Fibroblast of peridontal ligament (primary cell): ENCODE results near the gene CCDC149.
"Not testable (repeated sequence)": the region's sequence is repeated elsewhere in the genome, so short reads cannot be mapped to it uniquely, and the experiment has no call there.

Source experiments
- DNase-seq: peaks from one replicate; pipeline ENCODE4 v3.0.0-alpha.2; 2010; ENCODE audit errors: extremely low read depth

The CCDC149 gene

DNA sequence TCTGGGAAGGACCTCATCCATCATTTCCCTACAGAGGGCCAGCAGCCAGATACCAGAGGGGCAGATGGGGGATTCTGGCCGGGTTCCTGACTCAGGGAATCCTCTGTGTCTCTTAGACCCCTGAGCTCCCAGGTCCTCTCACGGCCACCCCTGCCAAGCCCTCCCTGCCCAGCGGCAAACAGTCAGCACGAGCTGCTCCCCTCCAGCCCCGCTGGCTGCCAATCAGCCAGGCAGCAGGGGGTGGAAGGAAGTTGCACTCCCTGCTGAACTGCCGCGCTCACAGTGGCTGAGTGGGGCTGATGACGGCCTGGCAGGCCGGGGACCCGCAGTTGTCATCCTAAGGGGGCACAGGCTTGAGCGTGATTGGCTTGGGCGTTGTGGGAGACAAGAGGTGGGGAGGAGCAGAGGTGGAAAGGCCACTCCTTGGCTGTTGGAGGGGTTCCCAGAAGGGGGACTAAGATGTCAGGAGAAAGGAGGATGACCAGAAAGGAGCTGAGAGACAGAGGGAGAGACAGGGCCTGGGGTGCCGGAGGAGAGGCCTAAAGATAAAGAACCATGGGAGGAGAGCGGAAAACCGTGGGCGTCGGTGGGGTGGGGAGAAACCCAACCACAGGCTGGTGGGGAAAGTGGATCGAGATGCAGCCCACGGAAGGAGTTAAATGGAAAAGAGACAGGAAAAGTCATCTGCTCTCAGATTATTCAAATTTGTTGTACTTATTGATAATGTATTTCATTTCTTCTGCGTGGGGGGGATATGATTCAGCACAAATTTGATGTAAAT, 4.4 kb upstream of the CCDC149 start:
- no peak for DNase-seq

DNA sequence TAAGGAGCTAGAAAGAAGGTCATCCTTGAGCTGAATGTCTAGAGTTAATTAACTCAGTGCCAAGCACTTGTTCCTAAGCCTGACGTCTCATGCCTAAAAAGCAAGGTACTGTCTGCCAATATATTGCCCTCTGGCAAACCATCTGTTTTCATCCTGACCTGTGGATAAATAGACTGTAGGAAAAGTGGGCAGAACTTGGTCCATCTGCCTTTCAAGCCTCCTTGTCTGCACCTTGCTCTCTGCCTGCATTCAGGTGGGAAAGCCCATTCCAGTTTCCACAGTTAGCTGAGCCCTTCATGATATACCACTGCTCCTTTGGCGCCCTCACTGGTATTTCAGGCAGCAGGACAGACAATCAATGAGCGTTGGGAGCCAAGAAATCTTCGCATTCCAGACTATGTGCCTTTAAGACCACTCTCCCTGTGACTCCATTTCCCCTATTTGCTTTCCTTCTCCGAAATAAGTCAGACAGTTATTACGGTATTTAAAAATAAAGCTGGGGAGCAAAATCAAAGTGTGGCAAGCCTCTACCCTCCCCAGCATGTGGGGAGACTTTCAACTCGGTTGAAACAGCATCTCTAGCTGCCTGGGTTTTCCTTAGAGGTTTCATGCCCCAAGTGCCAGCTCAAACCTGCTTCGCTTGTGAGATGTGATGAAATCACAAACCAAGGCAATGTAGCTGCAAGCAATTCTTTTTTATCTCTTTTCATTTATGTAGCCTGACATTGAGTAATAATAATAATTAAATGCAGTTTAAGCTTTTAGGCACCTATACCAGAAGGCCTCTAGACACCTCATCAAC, 2.5 kb upstream of the CCDC149 start:
- peak; percentile 7 for DNase-seq

DNA sequence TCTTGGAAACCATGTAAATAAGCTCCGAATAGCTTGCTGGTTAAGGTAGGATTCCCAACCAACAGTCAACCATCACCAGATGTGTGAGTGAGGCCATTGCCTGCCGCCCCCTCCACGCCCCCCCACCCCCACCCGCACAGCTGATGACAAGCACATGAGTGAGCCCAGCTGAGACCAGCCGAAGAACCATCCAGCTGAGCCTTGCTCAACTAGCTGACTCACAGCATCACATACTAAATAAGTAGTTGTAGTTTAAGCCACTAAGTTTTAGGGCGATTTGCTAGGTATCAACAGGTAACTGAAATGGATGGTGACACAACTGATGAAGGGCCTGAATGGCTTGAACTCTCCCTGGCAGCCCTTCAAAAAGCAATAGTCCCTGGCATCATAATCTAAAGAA, 1.6 kb upstream of the CCDC149 start:
- no peak for DNase-seq

DNA sequence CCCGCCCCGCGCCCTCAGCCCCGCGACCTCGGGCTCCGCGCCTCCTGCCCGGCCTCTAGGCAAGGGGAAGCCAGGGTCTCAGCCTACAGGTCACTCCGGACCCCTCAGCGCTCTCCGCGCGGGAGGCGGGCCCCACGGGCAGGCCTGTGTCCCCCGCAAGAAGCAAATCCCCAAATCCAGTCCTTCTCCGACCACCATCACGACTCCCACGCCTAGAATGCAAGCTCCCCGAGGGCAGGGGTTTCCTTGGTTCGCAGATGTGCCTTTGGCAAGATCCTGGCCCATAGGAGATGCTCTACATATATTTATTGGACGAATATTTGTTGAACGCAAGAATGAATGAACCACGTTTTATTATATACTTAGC, 260 bp upstream of the CCDC149 start:
- DNase-seq, result peak; percentile 24

DNA sequence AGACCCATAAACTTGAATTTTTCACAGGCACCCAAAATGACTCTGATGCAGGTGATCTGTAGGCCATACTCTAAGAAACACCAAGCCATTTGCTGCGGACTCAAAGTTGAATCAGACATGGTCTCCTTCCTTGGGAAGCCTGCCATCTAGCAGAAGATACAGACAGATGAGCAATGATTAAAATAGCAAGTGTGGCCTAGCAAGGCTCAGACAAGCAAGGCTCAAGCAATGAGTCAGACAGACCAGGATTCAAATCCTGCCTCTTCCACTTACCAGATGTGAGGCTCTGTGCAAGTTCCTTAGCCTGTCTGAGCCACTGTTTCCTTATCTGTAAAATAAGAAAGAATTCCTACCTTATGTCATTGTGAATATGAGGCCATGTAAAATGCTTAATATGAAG, 2.3 kb downstream of the CCDC149 start:
- DNase-seq, result peak; percentile 10

DNA sequence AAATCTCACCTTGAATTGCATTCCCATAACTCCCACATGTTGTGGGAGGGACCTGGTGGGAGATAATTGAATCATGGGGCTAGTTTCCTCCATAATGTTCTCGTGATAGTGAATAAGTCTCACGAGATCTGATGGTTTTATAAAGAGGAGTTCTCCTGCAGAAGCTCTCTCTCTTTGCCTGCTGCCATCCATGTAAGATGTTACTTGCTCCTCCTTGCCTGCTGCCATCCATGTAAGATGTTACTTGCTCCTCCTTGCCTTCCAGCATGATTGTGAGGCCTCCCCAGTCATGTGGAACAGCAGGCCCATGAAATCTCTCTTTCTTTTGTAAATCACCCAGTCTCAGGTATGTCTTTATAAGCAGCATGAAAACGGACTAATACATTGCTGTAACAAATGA, 3.2 kb downstream of the CCDC149 start:
- not testable (repeated sequence) for DNase-seq

DNA sequence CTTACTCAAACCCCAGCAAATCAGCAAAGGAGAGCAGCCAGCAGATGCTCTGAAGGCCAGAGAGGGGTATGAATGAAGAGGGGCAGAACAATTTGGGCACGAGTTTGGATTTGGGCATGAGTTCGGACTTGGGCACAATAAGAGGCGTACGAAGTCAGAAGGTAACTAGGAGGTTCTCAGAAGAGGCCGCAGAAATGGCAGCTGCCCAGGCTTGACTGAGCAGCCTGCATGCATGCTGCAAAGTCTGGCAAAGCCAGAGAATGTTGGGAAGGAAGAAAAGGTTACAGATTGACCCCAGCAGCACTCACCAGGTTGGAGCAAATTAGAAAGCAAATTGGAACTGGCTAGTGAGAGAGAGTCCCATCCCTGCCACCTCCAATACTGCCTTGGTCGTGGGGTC, 15.2 kb downstream of the CCDC149 start:
- DNase-seq, result no peak

DNA sequence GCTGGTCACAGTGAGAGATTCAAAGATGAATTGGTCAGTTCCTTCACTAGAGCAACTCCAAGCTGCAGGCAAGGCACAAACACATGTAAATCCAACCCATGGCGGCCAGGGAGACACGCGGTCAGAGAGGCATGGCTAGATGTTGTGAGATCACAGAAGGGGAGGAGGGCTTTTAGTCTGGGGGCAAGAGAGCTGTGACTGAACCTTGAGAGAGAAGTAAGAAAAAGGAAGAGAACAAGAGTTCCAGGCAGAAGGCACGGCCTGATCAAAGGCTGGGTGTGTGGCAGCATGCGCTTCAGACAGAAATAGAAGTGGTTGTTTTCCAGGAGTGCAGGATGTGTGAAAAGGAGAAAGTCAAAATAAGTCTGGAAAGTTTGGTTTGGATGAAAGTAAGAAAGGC, 15.9 kb downstream of the CCDC149 start:
- no peak for DNase-seq

DNA sequence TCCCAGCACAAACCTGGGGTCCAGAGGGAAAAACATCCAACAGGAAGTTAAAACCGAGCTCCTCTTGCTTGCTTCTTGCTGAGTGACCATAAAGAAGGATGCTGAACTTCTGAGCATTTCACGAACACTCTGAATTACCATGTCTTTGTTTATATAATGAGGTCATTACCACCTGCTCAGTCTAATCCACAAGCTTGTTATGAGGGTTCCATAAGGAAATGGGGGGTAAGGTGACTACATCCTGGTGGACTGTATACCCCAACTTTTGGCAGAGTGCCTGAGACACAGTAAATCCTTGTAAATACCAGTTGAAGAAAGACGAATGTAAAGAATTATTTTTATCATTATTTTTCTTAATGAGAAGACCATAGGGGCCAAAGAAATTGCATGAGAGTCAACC, 16.8 kb downstream of the CCDC149 start:
- DNase-seq, result no peak

DNA sequence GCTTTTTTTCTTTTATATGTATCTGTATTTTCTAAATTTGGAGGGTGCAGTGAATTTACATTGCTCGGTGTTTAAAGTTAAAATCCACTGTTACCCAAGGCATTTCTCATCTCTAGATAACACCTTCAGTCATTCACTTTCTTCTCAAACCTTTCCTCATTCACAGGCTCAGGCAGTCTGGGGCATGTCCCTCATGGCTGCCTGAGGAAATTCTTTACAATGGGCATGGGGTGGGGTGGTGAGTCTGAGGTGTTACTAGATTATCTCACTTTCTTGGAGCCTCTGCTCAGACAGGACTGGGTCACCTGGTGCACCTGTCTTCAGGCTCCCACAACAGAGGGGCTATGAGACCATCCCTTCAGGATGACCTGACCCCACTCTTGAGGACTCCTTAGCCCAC, 17.4 kb downstream of the CCDC149 start:
- no peak for DNase-seq

DNA sequence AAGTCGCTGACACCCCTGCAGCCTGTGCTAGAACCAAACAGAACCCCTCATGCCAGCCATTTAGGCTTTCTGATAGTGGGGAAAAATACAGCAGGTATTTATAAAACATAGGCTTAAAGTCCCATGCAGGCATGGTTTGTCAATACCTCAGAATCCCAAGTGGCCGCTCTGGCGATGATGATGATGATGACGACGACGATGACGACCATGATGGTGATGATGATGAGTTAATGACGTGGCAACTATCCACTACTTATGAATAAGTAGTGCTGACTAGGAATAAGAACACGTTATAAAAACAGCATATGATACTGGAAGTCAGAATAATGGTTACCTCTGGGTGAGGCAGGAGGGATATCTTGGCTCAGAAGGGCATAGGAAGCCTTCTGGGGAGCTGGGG, 18.0 kb downstream of the CCDC149 start:
- no peak for DNase-seq

DNA sequence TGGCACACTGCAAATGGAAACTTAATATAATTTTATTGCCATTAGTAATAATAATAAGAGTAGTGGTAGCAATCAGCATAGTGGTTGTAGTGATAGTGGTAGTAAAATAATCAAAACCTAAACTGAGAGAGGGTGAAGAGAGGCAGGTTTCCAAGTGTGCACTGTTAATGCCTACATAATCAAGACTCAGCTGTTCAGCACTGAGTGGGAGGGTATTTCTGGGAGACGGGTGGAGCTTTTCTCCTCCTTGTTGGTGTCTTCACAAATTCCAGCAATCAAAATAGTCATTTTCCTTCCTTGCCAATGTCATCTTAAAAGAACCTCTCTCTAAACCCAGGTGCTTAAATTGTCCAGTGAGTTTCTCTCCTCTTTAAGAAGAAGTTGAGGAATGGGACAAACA, 18.6 kb downstream of the CCDC149 start:
- no peak for DNase-seq

DNA sequence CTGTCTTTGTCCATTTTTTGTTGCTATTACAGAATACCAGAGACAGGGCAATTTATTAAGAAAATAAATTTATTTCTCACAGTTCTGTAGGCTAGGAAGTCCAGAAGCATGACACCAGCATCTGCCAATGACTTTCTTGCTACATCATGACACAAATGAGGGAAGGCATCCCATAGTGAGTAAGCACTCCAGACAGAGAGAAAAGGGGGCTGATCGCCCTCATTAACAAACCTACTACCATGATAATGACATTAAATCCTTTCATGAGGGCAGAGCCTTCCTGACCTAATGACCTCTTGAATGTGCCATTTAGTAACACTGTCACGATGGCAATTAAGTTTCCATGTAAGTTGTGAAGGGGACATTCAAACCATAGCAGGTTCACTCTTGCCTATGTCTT, 20.1 kb downstream of the CCDC149 start:
- DNase-seq, result no peak

DNA sequence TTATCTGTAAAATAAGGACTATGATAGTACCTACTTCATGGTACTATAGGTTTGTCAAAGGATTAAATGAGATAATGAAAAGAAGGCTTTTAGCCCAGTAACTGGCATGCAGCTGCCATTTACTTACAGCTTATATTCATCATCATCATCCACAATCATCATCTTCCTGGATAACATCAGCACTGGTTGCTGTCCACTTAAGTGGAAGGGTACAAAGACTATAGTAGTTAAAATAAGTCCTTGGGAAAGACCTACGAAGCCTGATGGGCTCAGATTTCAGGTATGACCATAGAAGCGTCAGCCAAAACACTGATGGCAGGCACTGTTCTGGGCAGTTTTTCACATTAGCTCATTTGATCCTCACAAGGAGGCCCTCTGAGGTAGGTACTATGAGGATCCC, 20.6 kb downstream of the CCDC149 start:
- DNase-seq, result no peak

DNA sequence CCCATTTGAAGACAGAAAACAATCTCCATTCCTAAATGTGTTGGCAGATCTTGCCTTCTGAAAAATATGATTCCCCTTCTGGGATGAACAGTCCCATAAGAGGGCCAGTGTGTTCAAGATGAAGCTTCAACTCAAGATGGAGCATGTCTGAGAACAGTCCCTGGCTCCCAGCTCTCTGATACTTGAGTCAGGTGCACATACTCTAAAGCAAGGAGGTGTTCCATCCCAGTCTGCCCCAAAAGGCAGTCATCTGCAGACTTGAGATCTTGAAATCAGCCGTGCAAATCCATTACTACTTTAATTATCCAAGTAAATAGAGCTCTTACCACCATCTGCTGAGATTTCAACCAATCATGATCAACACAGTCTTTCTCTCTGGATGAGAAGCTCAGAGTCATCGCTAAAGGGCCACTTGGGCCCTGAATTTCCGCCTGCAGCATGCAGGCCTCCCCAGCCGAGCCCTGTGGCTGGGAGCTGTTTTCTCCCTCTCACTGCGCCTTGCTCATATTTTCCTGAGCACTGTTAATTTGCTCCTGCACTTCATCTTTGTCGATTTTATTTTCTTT, 22.2 kb downstream of the CCDC149 start:
- no peak for DNase-seq

DNA sequence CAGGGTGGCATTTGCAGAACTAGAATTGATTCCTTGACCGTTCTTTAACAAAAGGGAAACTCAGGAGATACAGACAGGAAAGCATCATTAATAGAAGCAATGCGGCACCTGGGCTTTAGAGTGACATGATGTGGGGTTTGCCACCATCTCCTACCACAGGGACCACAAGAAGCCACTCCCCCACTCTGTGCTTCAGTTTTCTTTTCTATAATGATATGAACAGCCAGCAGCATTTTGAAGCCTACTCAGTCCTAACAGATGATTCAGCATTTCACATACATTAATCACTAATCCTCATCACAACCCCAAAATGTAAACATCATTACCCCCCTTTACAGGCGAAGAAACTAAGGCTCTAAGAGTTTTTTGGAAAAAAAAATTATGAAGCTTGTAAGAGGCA, 22.9 kb downstream of the CCDC149 start:
- no peak for DNase-seq

DNA sequence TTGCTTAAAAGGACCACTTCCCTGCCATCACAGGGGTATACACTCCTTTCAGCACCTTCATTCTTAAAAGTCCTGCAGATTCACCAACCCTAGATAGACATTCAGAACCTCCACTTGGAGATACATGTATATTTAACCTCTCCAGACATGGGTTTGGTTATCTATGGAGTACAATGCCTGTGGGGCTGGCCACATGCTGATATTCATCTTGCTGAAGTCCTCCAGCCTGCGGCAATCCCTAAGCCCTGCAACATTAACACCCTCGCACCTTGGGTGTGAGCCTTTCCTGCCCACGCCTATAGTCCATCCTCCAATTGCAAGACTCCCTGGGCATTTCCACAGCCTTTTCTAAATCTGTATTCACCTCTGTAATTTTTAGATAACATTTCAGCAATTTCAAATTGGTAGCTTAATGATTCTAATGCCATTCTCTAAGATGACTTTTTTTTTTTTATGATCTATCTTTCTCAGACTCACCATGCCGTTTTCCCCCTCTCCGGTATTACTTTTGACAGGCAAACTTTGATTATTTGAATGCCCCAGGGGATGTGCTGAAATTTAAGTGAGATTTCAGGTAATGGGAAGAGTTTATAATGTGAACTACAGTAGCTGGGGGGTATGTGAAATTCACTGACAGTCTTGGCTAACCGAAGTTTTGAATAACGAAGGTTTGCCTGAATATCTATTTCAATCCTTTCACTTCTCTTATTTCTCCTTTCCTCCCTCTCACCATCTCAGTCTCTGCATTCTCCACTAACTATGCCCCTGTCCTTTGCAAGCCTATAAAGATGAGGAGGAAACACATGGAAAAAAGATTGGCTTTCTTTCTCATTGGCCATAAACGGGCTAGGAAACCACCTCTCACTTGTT, 24.1 kb downstream of the CCDC149 start:
- DNase-seq, result no peak

DNA sequence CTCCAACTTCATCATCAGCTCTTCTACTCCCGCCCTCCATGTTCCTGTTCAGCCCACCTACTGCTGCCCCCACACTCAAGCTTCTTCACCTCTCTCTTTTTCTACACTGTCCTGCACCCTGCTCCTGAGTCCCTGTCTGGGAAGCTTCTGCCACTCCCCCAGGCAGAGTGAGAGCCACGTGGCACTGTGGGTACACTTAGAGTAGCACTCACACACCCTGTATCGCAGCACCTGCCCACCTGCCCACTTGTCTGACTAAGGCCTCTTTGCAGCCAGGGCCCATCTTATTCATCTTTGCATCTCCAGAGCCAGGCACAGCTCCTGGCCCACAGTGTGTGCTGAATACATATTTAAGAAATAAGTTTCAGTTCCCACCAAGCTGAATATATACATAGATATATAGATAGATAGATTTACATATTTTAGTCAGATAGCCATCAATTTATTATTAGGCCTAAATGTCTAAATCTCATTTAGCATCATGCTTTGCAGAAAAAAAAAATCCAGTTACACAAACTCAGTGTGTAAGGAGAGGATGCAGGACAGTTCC, 24.9 kb downstream of the CCDC149 start:
- DNase-seq, result no peak

DNA sequence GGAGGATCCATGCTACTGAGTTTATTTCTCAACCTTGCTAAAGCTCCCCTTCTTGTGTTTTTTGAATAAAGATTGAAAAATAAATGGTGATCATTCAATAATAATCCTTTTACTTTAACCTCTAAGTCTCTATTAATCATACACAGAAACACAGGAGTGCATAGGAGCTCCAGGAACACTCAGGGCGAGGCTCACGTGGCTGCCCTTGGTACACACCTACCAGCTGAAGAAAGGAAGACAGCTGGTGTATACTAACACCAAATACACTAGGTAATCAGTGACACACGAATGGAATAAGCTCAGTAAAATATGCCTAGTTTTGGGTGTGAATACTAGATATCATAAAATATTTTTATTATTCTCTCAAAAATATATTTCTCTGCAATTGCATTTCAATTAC, 26.2 kb downstream of the CCDC149 start:
- DNase-seq, result no peak

DNA sequence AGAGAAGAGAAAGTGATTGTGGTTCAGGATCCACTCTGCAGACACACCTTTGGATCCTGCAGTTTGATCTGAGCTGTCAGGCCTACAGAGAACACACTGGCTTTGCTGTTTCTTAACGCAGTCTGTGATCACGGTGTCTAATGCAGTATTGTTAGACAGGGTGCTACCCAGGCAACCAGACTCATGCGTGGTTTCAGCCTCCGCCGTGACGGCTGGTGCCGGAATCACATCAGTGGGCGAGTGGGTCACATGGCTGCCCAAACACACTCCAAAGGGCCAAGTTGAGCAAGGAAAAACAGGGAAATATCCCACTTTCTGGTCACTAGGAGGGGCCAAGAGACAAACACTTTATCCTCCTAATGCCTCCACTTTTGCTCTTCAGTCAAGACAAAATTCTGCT, 27.5 kb downstream of the CCDC149 start:
- peak; percentile 10 for DNase-seq

DNA sequence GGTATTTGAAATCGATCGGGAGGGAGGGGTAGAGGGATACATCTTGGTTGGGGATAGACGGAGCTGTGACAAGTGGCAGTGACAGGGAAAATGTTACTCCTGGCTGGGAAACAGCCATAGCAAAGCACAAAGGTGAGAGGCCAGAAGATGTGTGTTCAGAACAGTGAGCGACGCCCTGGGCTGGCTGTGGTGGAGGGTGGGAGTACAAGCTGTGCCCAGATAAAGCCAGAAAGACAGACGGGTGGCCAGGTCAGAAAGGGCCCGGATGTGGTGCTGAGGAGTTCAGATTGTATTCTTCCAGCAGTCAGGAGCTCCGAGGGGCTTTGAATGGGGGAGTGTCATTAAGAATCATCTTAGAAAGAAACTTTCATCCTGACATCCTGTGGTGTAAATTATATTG, 27.9 kb downstream of the CCDC149 start:
- DNase-seq, result no peak
